Measurements from ENCODE around the gene TSPYL6. TPM values are rescaled to one million over a fixed set of nuclear protein-coding genes. Genes with fewer than 3 reads are reported as not detected.

The TSPYL6 gene
- total RNA-seq, 1 experiment from 2014 or later: not detected

Other genes starting within 250 kb of the TSPYL6 start
- 4.4 to 6.3 TPM (median 5.7 TPM) in 3 replicates for gene ACYP2, start 140.6 kb downstream of the TSPYL6 start, total RNA-seq (2021)
- 171 to 204 TPM (median 172 TPM) in 3 replicates for gene SPTBN1, start 200.1 kb upstream of the TSPYL6 start, total RNA-seq (2021)

Measured in WTC11 (cell line).